OCI-LY1 (cell line): ENCODE results near the gene NUBP2.

Source experiments
- H2AFZ ChIP-seq: fragments of 200-600 bp; sonication (generic), shearing (Covaris generic); 2 replicates; pipeline ENCODE4 v1.6.0; 2014; ENCODE audit warnings: antibody characterized with exemption, mild to moderate bottlenecking, low read length
- H3F3A ChIP-seq: fragments of 200-600 bp; sonication (generic), shearing (Covaris generic); 2 replicates; pipeline ENCODE4 v1.6.0; 2014; ENCODE audit warnings: mild to moderate bottlenecking, antibody characterized with exemption, low read length, moderate library complexity; ENCODE audit not compliant: insufficient read depth
- H3K27ac ChIP-seq: fragments of 200-600 bp; sonication (generic); 2 replicates; pipeline ENCODE4 v1.5.1; 2014; ENCODE audit warnings: low read length, mixed run types, mild to moderate bottlenecking, low read depth; ENCODE audit not compliant: poor library complexity, severe bottlenecking
- H3K27me3 ChIP-seq: fragments of 200-600 bp; sonication (generic); 2 replicates; pipeline ENCODE4 v1.6.0; 2014; ENCODE audit warnings: antibody characterized with exemption, mild to moderate bottlenecking, low read length, moderate library complexity; ENCODE audit not compliant: insufficient read depth
- H3K36me3 ChIP-seq: fragments of 200-600 bp; sonication (generic); 2 replicates; pipeline ENCODE4 v1.6.1; 2014; ENCODE audit warnings: mild to moderate bottlenecking, antibody characterized with exemption, low read length, moderate library complexity, mixed read lengths; ENCODE audit not compliant: insufficient read depth
- H3K4me1 ChIP-seq: fragments of 200-600 bp; sonication (generic); 2 replicates; pipeline ENCODE4 v1.5.1; 2014; ENCODE audit warnings: mild to moderate bottlenecking, low read length, moderate library complexity; ENCODE audit not compliant: insufficient read depth, severe bottlenecking
- H3K4me2 ChIP-seq: fragments of 200-600 bp; sonication (generic), shearing (Covaris generic); 2 replicates; pipeline ENCODE4 v1.6.1; 2014; ENCODE audit warnings: low read length
- H3K4me3 ChIP-seq: fragments of 200-600 bp; sonication (generic); 2 replicates; pipeline ENCODE4 v1.5.1; 2014; ENCODE audit warnings: low read length, low read depth, mild to moderate bottlenecking, mixed read lengths; ENCODE audit not compliant: poor library complexity, severe bottlenecking
- H3K79me2 ChIP-seq: fragments of 200-600 bp; shearing (Covaris generic); 2 replicates; pipeline ENCODE4 v1.6.1; 2016; ENCODE audit warnings: mixed run types, low read length, mixed read lengths; ENCODE audit not compliant: insufficient read depth
- H3K9ac ChIP-seq: fragments of 200-600 bp; sonication (generic), shearing (Covaris generic); 2 replicates; pipeline ENCODE4 v1.6.1; 2014; ENCODE audit warnings: mild to moderate bottlenecking, low read length, mixed read lengths
- H3K9me2 ChIP-seq: fragments of 200-600 bp; sonication (generic), shearing (Covaris generic); 2 replicates; pipeline ENCODE4 v1.6.1; 2014; ENCODE audit warnings: low read depth, mild to moderate bottlenecking, low read length, mixed read lengths
- H3K9me3 ChIP-seq: fragments of 200-600 bp; shearing (Covaris generic); 2 replicates; pipeline ENCODE4 v1.6.1; 2014; ENCODE audit warnings: low read length, mixed read lengths
- H4K20me1 ChIP-seq: fragments of 200-600 bp; sonication (generic), shearing (Covaris generic); 2 replicates; pipeline ENCODE4 v1.6.0; 2016; ENCODE audit warnings: mild to moderate bottlenecking, low read length; ENCODE audit not compliant: insufficient read depth
- EZH2 ChIP-seq: fragments of 200-600 bp; sonication (generic), shearing (Covaris generic); IDR thresholded peaks from 2 replicates; pipeline ENCODE4 v1.8.0; 2017; ENCODE audit warnings: borderline replicate concordance, mixed run types, mild to moderate bottlenecking, antibody characterized with exemption, low read length, moderate library complexity, mixed read lengths
- TF ChIP-seq, protein P1 (sequence below): fragments of 200-600 bp; sonication (generic), shearing (Covaris generic); IDR thresholded peaks from 2 replicates; pipeline ENCODE4 v1.5.1; 2017; ENCODE audit warnings: mild to moderate bottlenecking, antibody characterized with exemption, low read length, moderate library complexity, mixed read lengths

The NUBP2 gene

DNA sequence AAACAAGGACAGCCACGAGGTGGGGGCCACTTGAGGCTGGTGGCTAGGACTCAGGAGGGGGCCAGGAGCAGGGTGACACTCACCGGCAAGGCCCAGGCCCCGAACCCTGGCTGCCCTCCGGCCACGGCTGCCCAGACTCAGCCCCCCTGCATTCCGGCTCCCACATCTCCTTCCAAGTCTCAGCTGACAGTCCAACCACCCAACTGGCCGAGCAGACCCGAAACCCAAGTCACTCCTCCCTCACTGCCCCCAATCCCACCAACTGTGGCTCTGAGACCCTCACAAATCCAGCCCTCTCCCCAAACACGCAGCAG is 34.5 kb downstream of the NUBP2 start:
- no peak overlapping the region for H3K4me3 ChIP-seq
- no peaks in the 10 kb centered on the region for H3K27me3 ChIP-seq
- no peaks in the 10 kb centered on the region for H3K4me1 ChIP-seq
- H3K9ac ChIP-seq: no peak overlapping the region
- H3F3A ChIP-seq: no peaks in the 10 kb centered on the region
- H3K4me2 ChIP-seq: no peak overlapping the region
- H3K9me2 ChIP-seq: no peaks in the 10 kb centered on the region
- H3K79me2 ChIP-seq: no peaks in the 10 kb centered on the region
- no peak overlapping the region for H2AFZ ChIP-seq
- no peaks in the 10 kb centered on the region for H3K36me3 ChIP-seq
- H3K9me3 ChIP-seq: no peaks in the 10 kb centered on the region
- H4K20me1 ChIP-seq: no peaks in the 10 kb centered on the region
- TF ChIP-seq, protein P1, sequence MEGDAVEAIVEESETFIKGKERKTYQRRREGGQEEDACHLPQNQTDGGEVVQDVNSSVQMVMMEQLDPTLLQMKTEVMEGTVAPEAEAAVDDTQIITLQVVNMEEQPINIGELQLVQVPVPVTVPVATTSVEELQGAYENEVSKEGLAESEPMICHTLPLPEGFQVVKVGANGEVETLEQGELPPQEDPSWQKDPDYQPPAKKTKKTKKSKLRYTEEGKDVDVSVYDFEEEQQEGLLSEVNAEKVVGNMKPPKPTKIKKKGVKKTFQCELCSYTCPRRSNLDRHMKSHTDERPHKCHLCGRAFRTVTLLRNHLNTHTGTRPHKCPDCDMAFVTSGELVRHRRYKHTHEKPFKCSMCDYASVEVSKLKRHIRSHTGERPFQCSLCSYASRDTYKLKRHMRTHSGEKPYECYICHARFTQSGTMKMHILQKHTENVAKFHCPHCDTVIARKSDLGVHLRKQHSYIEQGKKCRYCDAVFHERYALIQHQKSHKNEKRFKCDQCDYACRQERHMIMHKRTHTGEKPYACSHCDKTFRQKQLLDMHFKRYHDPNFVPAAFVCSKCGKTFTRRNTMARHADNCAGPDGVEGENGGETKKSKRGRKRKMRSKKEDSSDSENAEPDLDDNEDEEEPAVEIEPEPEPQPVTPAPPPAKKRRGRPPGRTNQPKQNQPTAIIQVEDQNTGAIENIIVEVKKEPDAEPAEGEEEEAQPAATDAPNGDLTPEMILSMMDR: no peak
- TF ChIP-seq EZH2: no peak
- no peak overlapping the region for H3K27ac ChIP-seq

DNA sequence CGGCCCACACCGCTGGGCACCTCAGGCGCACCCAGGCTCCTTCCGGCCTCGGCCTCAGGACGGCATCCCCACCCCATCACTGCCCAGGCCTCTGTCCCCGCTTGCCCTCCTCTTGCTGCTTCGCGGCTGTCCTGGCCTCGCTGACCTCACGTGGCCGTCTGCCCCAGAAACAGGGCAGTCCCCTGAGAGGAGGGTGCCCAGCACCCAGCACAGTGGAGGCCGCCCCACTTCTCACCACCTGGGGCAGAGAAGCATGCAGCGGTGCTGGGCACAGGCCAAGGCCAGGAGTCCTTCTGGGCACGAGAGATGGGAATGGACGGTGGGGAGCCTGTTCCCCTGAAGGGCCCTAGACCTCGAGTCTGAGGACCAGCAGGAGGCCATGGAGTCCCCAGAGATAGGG is 35.0 kb downstream of the NUBP2 start:
- H3K4me3 ChIP-seq: no peak overlapping the region
- H3K27me3 ChIP-seq: no peaks in the 10 kb centered on the region
- H2AFZ ChIP-seq: no peak overlapping the region
- H3F3A ChIP-seq: no peaks in the 10 kb centered on the region
- no peaks in the 10 kb centered on the region for H3K9me2 ChIP-seq
- TF ChIP-seq, protein P1: no peak
- no peak for TF ChIP-seq EZH2
- no peaks in the 10 kb centered on the region for H3K9me3 ChIP-seq
- no peaks in the 10 kb centered on the region for H4K20me1 ChIP-seq
- no peak overlapping the region for H3K9ac ChIP-seq
- H3K36me3 ChIP-seq: no peaks in the 10 kb centered on the region
- H3K4me1 ChIP-seq: no peaks in the 10 kb centered on the region
- H3K4me2 ChIP-seq: no peak overlapping the region
- no peaks in the 10 kb centered on the region for H3K79me2 ChIP-seq
- H3K27ac ChIP-seq: no peak overlapping the region

DNA sequence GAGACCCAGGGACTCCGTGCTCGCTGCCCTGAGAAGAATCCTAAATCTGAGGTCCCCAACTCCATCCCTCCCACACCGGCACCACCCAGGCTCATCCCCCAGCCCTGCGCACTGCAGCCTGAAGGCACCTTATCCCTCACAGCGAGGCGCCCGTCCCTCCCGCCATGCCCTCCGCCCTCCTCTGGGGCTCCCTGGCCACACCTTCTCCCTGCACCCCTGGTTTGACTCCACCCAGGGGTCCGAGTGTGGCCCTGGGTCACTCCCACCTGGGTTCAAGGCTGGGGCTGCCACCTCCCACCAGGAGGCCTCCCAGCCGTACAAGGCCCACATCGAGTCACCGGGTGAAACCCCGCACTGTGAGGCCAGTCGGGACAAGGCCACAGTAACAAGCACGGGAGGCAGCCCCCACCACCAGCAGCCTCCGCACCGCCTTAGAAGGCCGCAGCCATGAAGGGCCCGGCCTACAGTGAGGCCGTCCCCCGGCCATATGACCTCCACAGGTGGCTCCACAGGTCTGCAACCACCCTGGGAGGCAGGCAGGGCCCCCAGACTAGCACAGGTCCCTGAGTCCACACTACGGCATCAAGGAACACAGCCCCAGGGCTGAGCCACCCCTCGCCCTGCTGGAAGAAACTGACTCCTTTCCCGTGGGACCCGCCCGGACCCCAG is 35.6 kb downstream of the NUBP2 start:
- Histone ChIP-seq H3K4me3 (no peak overlapping the region), H2AFZ (no peak overlapping the region), H3K4me2 (no peak overlapping the region), H3K27ac (no peak overlapping the region), H4K20me1 (no peaks in the 10 kb centered on the region), H3K36me3 (no peaks in the 10 kb centered on the region), H3K79me2 (no peaks in the 10 kb centered on the region), H3F3A (no peaks in the 10 kb centered on the region), H3K9me2 (no peaks in the 10 kb centered on the region), H3K9ac (no peak overlapping the region), H3K4me1 (no peaks in the 10 kb centered on the region), H3K27me3 (no peaks in the 10 kb centered on the region), H3K9me3 (no peaks in the 10 kb centered on the region)
- TF ChIP-seq, protein P1: no peak
- no peak for TF ChIP-seq EZH2
